SU-DHL-6 (cell line): ENCODE results near the gene C5orf63.

ENCODE experiments used
- H2AFZ ChIP-seq: fragments of 200-600 bp; sonication (generic); 2 replicates; pipeline ENCODE4 v1.6.1; 2014; ENCODE audit warnings: low read depth, mild to moderate bottlenecking, moderate library complexity, mixed read lengths, antibody characterized with exemption, low read length; ENCODE audit not compliant: severe bottlenecking
- H3F3A ChIP-seq: fragments of 200-600 bp; shearing (Covaris generic); 2 replicates; pipeline ENCODE4 v1.6.0; 2016; ENCODE audit warnings: antibody characterized with exemption, mild to moderate bottlenecking; ENCODE audit not compliant: insufficient read depth
- H3K27ac ChIP-seq: fragments of 200-600 bp; sonication (generic); 2 replicates; pipeline ENCODE4 v1.5.1; 2016; ENCODE audit warnings: low read depth, mild to moderate bottlenecking, low read length, moderate library complexity, mixed read lengths
- H3K27me3 ChIP-seq: fragments of 200-600 bp; sonication (generic), shearing (Covaris generic); 2 replicates; pipeline ENCODE4 v1.6.0; 2014; ENCODE audit warnings: mild to moderate bottlenecking, low read length
- H3K36me3 ChIP-seq: fragments of 200-600 bp; sonication (generic); 2 replicates; pipeline ENCODE4 v1.6.1; 2014; ENCODE audit warnings: mild to moderate bottlenecking, low read length, mixed read lengths
- H3K4me2 ChIP-seq: fragments of 300-600, 200-600 bp; shearing (Covaris generic), sonication (generic); 2 replicates; pipeline ENCODE4 v1.6.0; 2014; ENCODE audit warnings: low read length, low read depth, mild to moderate bottlenecking; ENCODE audit not compliant: poor library complexity, severe bottlenecking
- H3K4me3 ChIP-seq: fragments of 200-600 bp; sonication (generic); 2 replicates; pipeline ENCODE4 v1.5.1; 2014; ENCODE audit warnings: antibody characterized with exemption, low read length, mild to moderate bottlenecking, mixed read lengths; ENCODE audit not compliant: insufficient read depth, poor library complexity, severe bottlenecking
- H3K79me2 ChIP-seq: fragments of 200-600 bp; sonication (generic); 2 replicates; pipeline ENCODE4 v1.6.1; 2014; ENCODE audit warnings: mild to moderate bottlenecking, low read length, moderate library complexity; ENCODE audit not compliant: insufficient read depth
- H3K9ac ChIP-seq: fragments of 200-600 bp; sonication (generic); 2 replicates; pipeline ENCODE4 v1.7.0; 2014; ENCODE audit warnings: mild to moderate bottlenecking, low read length
- H3K9me2 ChIP-seq: fragments of 200-600 bp; sonication (generic); replicated peaks from 2 replicates; pipeline ENCODE4 v1.6.1; 2014; ENCODE audit warnings: low read length; ENCODE audit not compliant: insufficient read depth
- H3K9me3 ChIP-seq: fragments of 200-600 bp; sonication (generic); 2 replicates; pipeline ENCODE4 v1.6.1; 2014; ENCODE audit warnings: low read length, mixed read lengths; ENCODE audit not compliant: insufficient read depth
- H4K20me1 ChIP-seq: fragments of 200-600 bp; sonication (generic); 2 replicates; pipeline ENCODE4 v1.6.1; 2014; ENCODE audit warnings: low read depth, mild to moderate bottlenecking, antibody characterized with exemption, low read length, moderate library complexity, mixed read lengths
- EZH2phosphoT487 ChIP-seq: fragments of 200-600 bp; sonication (generic), shearing (Covaris generic); conservative IDR thresholded peaks from 2 replicates; pipeline ENCODE4 v1.6.1; 2018; ENCODE audit warnings: mild to moderate bottlenecking, antibody characterized with exemption, low read length, moderate library complexity, mixed read lengths
- TF ChIP-seq, protein P1 (sequence below): fragments of 200-600 bp; sonication (generic); IDR thresholded peaks from one replicate; pipeline ENCODE4 v1.5.1; 2017; ENCODE audit warnings: antibody characterized with exemption, mild to moderate bottlenecking, low read length, moderate library complexity; ENCODE audit not compliant: insufficient read depth, poor library complexity, severe bottlenecking

C5orf63 gene

GRCh38 chr5:127074466-127074865, 1.2 kb upstream of the C5orf63 start:
- H3K4me2 ChIP-seq = no peak overlapping the region
- no peak overlapping the region for H3K4me3 ChIP-seq
- no peaks in the 10 kb centered on the region for H3K9me2 ChIP-seq
- peak overlapping the region; percentile 91 for H2AFZ ChIP-seq
- no peaks in the 10 kb centered on the region for H3K27me3 ChIP-seq
- TF ChIP-seq EZH2phosphoT487 = no peak
- TF ChIP-seq, protein P1, sequence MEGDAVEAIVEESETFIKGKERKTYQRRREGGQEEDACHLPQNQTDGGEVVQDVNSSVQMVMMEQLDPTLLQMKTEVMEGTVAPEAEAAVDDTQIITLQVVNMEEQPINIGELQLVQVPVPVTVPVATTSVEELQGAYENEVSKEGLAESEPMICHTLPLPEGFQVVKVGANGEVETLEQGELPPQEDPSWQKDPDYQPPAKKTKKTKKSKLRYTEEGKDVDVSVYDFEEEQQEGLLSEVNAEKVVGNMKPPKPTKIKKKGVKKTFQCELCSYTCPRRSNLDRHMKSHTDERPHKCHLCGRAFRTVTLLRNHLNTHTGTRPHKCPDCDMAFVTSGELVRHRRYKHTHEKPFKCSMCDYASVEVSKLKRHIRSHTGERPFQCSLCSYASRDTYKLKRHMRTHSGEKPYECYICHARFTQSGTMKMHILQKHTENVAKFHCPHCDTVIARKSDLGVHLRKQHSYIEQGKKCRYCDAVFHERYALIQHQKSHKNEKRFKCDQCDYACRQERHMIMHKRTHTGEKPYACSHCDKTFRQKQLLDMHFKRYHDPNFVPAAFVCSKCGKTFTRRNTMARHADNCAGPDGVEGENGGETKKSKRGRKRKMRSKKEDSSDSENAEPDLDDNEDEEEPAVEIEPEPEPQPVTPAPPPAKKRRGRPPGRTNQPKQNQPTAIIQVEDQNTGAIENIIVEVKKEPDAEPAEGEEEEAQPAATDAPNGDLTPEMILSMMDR = no peak
- H3K27ac ChIP-seq = no peak overlapping the region
- no peaks in the 10 kb centered on the region for H3K79me2 ChIP-seq
- H3K9ac ChIP-seq = no peak overlapping the region
- H3K9me3 ChIP-seq = no peaks in the 10 kb centered on the region
- no peaks in the 10 kb centered on the region for H4K20me1 ChIP-seq
- H3K36me3 ChIP-seq = no peaks in the 10 kb centered on the region
- peaks cover 11% of the 10 kb centered on the region; the same call in 1 of the 2 replicates for H3F3A ChIP-seq

DNA sequence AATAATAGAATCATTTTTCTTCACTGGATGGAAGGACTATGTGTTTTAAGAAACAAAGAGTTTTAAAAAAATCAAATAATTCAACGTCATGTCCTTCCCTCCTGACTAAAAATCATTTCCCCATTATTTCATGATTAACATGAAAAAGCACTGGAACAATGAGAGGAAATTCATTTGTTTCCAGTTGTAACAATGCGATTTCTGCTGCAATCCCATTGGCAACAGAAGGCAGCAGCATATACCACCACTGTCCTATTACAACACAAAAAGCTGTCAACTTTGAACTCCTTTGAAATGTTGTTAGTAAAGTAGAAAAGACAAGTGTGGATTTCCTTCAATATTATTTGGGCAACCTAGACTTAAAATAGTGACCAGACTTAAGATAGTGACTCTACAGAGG, 3.1 kb downstream of the C5orf63 start:
- H3K27ac ChIP-seq = no peak overlapping the region
- no peaks in the 10 kb centered on the region for H3K79me2 ChIP-seq
- TF ChIP-seq, protein P1 = no peak
- TF ChIP-seq EZH2phosphoT487 = no peak
- no peak overlapping the region for H3K4me2 ChIP-seq
- H4K20me1 ChIP-seq = no peaks in the 10 kb centered on the region
- H3K9me2 ChIP-seq = no peaks in the 10 kb centered on the region
- no peak overlapping the region for H3K9ac ChIP-seq
- H2AFZ ChIP-seq = no peak overlapping the region
- peaks cover 11% of the 10 kb centered on the region; the same call in 1 of the 2 replicates for H3F3A ChIP-seq
- H3K27me3 ChIP-seq = no peaks in the 10 kb centered on the region
- no peaks in the 10 kb centered on the region for H3K9me3 ChIP-seq
- no peak overlapping the region for H3K4me3 ChIP-seq
- H3K36me3 ChIP-seq = no peaks in the 10 kb centered on the region

DNA sequence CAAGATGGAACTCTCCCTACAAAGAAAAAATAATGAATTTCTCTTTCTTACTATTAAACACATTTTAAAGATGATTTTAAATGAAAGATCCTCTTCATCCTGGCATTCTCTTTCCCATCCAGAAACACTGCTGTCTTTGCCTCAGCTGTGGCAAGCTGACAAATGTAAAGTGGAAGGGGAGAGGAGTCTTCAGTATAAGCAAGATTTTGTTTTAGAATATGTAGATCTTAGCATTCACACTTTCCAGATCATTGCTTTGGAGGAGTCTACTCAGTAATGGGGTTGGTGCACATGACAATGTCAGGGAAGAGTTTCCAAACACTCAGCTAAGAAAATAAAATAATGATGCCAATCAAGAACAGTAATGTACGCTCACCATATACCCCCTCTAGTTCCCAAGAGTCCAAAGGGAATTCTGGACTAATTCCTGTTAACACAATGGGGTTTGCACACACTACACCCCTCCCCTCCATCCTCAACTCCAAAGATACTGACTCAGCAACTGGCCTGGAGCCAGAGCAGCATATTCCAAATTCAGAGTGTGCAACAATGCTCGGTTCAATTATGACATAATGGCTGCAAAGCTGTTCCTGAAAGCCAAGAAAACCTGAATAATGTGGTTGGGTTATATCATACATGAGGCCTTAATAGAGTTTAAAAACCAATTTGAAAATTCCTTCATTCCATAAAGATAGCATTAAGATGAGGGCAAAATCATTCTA, 4.6 kb downstream of the C5orf63 start:
- Histone ChIP-seq H3K27ac (no peak overlapping the region), H3K9me2 (no peaks in the 10 kb centered on the region), H3K27me3 (no peaks in the 10 kb centered on the region), H3K9me3 (no peaks in the 10 kb centered on the region), H3K79me2 (no peaks in the 10 kb centered on the region), H3K36me3 (no peaks in the 10 kb centered on the region), H3F3A (peaks cover 1% of the 10 kb centered on the region; the same call in 1 of the 2 replicates), H3K4me2 (no peak overlapping the region), H3K9ac (no peak overlapping the region), H3K4me3 (no peak overlapping the region), H4K20me1 (no peaks in the 10 kb centered on the region), H2AFZ (no peak overlapping the region)
- TF ChIP-seq, protein P1 = no peak
